WERI-Rb-1 (cell line): Measurements from ENCODE around the gene YKT6.
A peak's percentile ranks its signal among the peaks of the same experiment; 100 is the strongest.

Source experiments
- DNase-seq: peaks from one replicate; pipeline ENCODE4 v3.0.0-alpha.2; 2020
- H3K27ac ChIP-seq: fragments of 250-450 bp; sonication (Bioruptor Pico); 2 replicates; pipeline ENCODE4 v1.5.1; 2020; ENCODE audit warnings: mild to moderate bottlenecking, moderate library complexity
- H3K27me3 ChIP-seq: fragments of 250-450 bp; sonication (Bioruptor Pico); 2 replicates; pipeline ENCODE4 v1.5.1; 2021; ENCODE audit warnings: mild to moderate bottlenecking, low read depth, moderate library complexity; ENCODE audit not compliant: insufficient read depth, severe bottlenecking
- H3K36me3 ChIP-seq: fragments of 250-450 bp; sonication (Bioruptor Pico); 2 replicates; pipeline ENCODE4 v1.5.1; 2020; ENCODE audit warnings: mild to moderate bottlenecking, moderate library complexity
- H3K4me3 ChIP-seq: 2 replicates; pipeline ENCODE4 v1.5.1; 2011; ENCODE audit warnings: low read depth, mild to moderate bottlenecking, control low read depth, low read length
- H3K9me3 ChIP-seq: fragments of 250-450 bp; sonication (Bioruptor Pico); 2 replicates; pipeline ENCODE4 v1.5.1; 2021; ENCODE audit warnings: mild to moderate bottlenecking, moderate library complexity; ENCODE audit not compliant: severe bottlenecking
- TF ChIP-seq, protein P1 (sequence below): IDR thresholded peaks from 2 replicates; pipeline ENCODE4 v1.5.1; 2011; ENCODE audit warnings: low read depth, mild to moderate bottlenecking, control low read depth, inconsistent platforms, low read length

The YKT6 gene

DNA sequence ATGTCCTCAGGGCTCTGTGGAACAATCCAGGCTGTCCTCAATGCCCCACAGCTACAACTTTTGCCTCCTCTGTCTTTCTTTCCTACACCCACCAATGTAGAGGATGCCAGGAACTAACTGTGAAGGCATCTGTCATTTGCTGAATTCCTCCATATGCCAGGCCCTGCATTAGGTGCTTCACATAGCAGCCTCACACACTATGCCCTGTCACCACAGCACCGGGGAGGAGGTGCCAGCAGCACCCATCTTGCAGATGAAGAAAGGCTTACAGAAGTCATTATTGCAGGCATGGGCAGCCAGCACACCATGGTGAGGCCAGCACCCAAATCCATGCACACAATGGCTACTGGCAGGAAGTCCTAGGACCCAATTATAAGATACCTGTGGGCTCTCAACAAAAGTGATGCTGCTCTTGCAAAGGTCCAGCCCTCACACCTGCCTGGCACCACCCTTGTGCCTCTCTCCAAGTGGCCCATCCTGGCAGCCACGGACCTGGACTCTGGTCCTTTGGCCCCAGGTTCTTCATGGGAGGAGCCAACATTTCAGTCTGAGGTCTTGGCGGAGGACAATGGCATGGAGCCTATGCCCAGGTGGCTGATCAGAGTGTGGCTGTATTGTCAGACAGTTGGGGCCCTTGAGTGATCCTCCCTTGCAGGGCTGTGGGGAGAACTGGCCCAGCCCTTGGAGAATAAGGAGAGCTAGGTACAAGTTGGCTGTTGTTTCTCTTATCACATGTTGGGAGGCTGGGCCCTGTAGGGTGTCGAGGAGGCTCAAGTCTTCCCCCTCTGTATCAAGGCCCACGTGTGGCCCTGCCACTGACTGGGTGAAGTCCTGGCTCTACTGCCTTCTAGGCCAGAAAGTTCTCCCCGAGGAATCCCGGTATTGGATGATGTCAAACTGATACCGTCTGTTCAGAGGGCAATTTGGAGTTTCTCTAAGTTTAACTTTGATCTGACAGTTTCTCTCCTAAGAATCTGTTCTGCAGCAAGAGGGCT lies 45.3 kb upstream of the YKT6 start:
- TF ChIP-seq, protein P1, sequence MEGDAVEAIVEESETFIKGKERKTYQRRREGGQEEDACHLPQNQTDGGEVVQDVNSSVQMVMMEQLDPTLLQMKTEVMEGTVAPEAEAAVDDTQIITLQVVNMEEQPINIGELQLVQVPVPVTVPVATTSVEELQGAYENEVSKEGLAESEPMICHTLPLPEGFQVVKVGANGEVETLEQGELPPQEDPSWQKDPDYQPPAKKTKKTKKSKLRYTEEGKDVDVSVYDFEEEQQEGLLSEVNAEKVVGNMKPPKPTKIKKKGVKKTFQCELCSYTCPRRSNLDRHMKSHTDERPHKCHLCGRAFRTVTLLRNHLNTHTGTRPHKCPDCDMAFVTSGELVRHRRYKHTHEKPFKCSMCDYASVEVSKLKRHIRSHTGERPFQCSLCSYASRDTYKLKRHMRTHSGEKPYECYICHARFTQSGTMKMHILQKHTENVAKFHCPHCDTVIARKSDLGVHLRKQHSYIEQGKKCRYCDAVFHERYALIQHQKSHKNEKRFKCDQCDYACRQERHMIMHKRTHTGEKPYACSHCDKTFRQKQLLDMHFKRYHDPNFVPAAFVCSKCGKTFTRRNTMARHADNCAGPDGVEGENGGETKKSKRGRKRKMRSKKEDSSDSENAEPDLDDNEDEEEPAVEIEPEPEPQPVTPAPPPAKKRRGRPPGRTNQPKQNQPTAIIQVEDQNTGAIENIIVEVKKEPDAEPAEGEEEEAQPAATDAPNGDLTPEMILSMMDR = no peak

DNA sequence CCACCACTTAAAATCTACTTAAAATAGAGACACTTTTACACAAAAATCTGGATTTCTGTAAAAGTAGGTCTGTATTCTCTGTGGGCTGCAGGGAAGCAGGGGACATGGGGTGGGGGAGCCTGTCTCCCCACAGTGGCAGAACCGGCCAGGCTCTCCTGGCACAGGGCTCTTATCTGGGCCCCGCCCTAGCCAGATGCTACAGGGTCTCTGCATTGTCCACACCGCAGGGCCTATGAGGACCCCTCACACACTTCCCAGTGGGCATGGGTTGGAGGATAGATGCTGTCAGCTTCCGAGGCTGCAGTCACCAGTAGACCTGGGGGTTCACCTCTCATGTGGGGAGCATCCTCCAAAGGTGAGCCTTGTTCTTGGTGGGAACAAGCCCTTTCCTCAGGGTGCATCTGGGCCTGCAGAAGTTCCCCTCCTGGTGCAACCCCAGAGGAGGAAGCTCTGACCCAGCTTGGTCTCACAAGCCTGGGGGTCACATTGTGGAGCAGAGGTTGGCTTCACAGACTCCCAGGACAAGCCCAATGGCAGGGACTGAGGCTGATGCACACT lies 44.2 kb upstream of the YKT6 start:
- H3K36me3 ChIP-seq = no peaks in the 10 kb centered on the region
- no peak overlapping the region for H3K4me3 ChIP-seq
- DNase-seq = no peak
- H3K27ac ChIP-seq = no peak overlapping the region
- no peaks in the 10 kb centered on the region for H3K9me3 ChIP-seq
- TF ChIP-seq, protein P1 = no peak
- H3K27me3 ChIP-seq = no peaks in the 10 kb centered on the region

More for the DNA sequence above, 45.3 kb upstream of the YKT6 start:
- DNase-seq = no peak
- no peak overlapping the region for H3K27ac ChIP-seq
- no peak overlapping the region for H3K4me3 ChIP-seq
- no peaks in the 10 kb centered on the region for H3K36me3 ChIP-seq
- H3K9me3 ChIP-seq = no peaks in the 10 kb centered on the region
- H3K27me3 ChIP-seq = no peaks in the 10 kb centered on the region

DNA sequence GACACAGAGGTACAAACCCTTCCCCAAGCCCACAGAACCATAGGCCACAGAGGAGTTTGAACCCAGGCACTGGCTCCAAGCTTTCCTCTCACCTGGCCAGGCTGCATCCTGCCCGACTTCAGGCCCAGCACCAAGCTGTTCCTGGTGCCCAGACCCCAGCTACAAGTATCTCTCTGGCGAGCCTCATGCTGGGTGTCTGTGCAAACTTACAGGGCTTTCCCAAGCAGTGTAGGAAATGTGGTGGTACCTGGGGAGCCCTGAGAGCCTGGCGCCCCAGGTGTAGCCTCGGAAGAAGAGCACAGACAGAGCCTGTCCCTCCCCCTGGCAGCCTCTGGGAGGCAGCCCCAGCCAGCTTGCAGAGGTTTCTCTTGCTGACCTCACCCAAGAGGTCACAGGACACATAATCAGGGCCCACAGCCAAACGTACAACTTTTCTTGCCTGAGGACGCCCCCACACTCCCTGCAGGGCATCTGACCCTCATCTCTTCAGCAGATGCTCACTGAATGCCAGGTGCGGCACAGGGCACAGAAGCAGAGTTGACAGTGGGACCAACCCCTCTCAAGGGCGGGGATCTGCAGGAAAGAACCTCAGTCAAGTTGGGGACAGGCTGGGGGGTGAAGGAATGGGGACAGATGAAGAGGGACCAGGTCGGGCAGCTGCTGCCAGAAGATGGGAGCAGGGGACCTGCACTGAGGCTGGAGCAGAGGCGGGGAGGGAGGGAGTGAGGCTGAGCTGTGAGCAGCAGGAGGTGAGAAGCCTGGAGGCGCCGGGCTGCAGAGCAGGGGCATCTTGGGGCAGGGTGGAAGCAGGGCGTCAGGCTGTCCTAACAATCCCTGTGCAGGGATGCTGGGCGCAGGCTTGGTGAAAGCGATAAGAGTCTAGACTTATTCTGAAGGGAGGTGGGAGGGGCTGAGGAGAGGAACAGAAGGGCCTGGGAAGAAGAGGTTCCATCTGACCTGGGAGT lies 43.4 kb upstream of the YKT6 start:
- Histone ChIP-seq H3K27ac (peak overlapping the region; percentile 55), H3K36me3 (no peaks in the 10 kb centered on the region), H3K27me3 (no peaks in the 10 kb centered on the region), H3K9me3 (no peaks in the 10 kb centered on the region), H3K4me3 (no peak overlapping the region)
- DNase-seq = peak; percentile 89
- TF ChIP-seq, protein P1 = peak; percentile 75

DNA sequence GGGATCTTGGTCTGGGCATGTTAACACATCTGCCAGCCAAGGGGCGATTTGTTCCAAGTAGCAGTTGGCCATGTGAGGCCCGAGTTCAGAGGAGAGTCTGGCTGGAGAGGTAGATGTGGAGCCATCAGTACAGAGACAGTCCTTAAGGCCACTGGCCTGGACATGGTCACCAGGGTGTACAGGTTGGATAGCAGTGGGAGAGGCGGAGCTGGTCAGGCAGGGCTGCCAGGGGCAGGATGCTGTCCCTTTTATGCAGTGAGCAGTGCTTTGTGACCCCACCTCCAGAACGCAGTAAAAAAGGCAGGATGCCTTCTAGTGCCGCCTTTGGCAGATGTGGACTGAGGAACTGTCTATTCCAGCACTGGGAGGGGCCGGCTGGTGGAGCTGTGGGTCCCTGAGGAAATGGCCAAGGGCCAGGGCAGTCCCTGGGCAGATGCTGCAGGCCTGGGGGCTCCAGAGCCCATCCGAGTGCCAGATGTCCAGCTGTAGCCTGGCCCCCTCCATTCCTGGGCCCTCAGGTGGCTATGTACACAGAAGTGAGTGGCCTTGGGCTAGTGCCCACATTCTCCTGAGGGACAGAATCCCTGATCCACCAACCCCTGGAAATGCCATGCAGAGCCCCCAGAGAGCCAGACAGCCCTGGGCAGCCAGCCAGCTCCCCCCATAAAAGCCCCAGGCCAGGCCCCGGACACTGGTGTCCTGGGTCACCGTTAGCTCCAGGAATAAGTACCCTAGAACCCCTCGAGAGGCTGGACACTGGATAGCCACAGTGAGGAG lies 42.5 kb upstream of the YKT6 start:
- Histone ChIP-seq H3K27ac (peak overlapping the region; percentile 55), H3K9me3 (no peaks in the 10 kb centered on the region), H3K4me3 (no peak overlapping the region), H3K36me3 (no peaks in the 10 kb centered on the region), H3K27me3 (no peaks in the 10 kb centered on the region)
- TF ChIP-seq, protein P1 = no peak
- DNase-seq = no peak
